WI38 (cell line): Measurements from ENCODE around the gene MSH3.
"Not testable (repeated sequence)": the region's sequence is repeated elsewhere in the genome, so short reads cannot be mapped to it uniquely, and the experiment has no call there.

Experiments used
- H3K4me3 ChIP-seq: 2 replicates; pipeline ENCODE4 v1.5.1; 2011; ENCODE audit warnings: low read depth, mild to moderate bottlenecking, control low read depth, low read length
- TF ChIP-seq, protein P1 (sequence below): IDR thresholded peaks from 2 replicates; pipeline ENCODE4 v1.5.1; 2012; ENCODE audit warnings: low read depth, mild to moderate bottlenecking, control low read depth, low read length

The MSH3 gene

DNA sequence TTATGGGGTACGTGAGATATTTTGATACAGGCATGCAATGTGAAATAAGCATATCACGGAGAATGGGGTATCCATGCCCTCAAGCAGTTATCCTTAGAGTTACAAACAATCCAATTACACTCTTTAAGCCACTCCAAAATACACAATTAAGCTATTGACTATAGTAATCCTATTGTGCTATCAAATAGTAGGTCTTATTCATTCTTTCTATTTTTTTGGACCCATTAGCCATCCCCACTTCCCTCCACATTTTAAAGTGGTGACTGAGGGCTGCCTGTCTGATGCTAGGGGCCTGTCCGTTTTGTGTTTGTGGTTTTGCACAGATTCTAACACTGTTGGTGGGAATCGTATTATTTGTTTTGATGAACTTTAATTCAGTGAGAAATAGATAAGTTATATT lies 130.0 kb downstream of the MSH3 start:
- TF ChIP-seq, protein P1, sequence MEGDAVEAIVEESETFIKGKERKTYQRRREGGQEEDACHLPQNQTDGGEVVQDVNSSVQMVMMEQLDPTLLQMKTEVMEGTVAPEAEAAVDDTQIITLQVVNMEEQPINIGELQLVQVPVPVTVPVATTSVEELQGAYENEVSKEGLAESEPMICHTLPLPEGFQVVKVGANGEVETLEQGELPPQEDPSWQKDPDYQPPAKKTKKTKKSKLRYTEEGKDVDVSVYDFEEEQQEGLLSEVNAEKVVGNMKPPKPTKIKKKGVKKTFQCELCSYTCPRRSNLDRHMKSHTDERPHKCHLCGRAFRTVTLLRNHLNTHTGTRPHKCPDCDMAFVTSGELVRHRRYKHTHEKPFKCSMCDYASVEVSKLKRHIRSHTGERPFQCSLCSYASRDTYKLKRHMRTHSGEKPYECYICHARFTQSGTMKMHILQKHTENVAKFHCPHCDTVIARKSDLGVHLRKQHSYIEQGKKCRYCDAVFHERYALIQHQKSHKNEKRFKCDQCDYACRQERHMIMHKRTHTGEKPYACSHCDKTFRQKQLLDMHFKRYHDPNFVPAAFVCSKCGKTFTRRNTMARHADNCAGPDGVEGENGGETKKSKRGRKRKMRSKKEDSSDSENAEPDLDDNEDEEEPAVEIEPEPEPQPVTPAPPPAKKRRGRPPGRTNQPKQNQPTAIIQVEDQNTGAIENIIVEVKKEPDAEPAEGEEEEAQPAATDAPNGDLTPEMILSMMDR = no peak
- no peak overlapping the region for H3K4me3 ChIP-seq

DNA sequence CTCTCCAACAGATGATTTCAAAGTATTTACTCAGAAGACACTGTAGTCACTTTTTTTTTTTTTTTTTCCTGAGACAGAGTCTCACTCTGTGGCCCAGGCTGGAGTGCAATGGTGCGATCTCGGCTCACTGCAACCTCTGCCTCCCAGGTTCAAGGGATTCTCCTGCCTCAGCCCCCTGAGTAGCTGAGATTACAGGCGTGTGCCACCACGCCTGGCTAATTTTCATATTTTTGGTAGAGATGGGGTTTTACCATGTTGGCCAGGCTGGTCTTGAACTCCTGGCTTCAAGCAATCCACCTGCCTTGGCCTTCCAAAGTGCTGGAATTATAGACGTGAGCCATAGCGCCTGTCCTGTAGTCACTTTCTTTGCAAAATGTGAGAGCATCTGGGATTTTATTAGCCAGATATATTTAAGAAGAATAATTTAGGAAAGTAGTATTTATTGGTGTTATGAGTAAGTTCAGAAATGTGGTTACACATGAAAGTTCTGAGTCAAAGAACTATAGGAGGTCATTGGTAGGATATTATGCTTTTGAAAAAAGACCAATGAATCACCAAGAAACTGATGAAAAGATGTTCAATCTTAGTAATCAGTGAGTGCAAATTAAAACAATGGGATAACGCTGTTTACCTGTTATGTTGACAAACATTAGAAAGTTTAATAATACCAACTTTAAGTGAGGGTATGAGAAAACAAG lies 135.0 kb downstream of the MSH3 start:
- H3K4me3 ChIP-seq = not testable (repeated sequence)

DNA sequence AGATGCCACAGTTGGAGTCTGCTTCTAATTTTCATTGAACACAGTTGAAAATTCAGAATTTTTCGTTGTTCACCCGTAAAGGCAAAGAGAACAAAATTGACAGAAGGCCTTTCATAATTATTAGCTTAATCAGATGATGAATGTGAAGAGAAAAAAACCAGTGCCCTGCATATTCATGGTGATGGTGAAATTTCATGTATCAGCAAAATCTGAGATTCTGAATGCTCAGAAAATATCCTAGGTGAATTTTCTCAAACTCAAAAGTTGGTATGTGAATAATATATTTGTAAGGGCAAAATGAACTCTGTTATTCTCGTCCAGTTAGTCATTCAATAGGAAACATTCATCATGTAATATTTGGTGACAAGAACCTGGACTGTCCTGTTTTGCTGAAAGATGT lies 136.2 kb downstream of the MSH3 start:
- H3K4me3 ChIP-seq = no peak overlapping the region
- TF ChIP-seq, protein P1 = no peak

DNA sequence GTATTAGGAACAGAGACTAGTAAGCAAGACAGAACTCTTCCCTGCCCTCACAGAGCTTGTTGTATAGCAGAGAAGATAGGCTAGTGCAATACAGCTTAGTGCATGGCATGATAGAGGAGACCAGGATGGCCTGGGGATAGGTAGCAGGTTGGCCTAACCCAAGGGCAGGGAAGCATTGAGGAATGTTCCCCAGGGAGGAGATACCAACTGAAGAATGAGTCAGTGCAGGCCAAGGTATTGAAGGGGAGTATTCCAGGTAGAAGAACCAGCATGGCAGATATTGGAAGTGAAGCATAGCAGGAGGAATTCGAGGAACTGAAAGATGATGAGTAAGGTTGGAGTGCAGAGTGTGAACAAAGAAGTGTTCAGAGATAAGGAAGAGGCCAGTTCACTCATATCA lies 138.9 kb downstream of the MSH3 start:
- TF ChIP-seq, protein P1 = no peak
- no peak overlapping the region for H3K4me3 ChIP-seq

DNA sequence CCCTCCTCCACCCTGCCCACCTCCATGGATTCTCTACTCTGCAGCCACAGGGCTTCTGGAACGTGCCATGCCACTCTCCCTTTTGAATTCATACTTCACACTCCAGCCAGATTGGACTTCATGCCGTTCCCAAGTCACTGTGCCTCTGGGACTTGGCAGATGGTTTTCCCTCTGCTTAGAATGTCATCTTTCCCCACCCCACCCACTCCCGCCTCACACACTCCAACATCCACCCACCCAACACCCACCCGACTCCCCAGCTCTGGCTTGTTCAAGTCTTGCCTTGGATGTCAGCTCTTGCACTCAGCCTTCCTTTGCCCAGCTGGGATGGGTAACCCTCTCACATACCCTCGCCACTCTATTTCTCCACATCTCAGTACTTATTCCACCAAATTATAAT lies 142.4 kb downstream of the MSH3 start:
- TF ChIP-seq, protein P1 = no peak
- H3K4me3 ChIP-seq = no peak overlapping the region

DNA sequence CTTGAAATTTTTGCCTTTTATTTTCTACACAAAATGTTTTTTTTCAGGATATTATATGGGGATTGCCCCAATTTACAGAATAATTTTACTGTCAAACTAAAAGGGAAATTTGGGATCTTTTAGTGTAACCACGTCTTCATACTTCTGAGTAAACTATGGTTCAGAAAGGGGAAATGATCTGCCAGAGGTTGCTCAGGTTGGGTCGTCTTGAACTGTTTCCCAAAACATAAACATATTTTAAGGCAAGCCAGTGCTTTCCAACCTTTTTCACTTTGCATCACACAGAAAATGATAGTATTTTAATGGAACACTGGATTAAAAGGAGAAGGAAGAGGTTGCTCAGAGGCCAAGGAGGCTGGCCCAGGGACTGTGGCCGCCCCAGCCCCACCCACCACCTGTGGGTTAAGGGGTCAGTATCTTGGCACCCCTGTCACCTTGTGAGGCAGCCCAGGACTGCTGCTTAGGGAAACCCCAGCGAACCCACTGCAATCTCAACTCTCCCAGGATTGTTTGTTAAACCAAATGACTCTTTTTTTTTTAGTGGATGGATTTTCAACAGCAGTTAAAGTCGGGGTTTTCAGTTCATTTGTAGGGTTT lies 143.1 kb downstream of the MSH3 start:
- no peak overlapping the region for H3K4me3 ChIP-seq
- TF ChIP-seq, protein P1 = no peak

DNA sequence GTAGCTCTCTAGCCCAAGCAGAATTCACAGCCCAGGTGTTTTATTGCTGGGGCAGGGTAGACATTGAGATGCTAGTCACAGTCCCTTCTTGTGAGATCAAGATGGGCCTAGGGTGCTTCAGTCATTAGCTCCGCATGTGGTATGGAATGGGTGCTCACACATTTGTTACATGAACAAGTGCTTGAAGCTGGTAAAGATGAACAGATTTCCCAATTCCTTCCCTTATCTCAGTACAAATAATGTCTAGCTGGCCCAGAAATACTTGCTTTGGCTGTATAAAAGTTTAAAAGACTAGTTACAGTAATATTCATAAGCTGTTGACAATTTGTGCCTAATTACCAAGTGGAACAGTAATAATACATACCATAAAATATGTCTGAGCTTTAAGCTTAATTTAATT lies 143.7 kb downstream of the MSH3 start:
- no peak overlapping the region for H3K4me3 ChIP-seq
- TF ChIP-seq, protein P1 = no peak

DNA sequence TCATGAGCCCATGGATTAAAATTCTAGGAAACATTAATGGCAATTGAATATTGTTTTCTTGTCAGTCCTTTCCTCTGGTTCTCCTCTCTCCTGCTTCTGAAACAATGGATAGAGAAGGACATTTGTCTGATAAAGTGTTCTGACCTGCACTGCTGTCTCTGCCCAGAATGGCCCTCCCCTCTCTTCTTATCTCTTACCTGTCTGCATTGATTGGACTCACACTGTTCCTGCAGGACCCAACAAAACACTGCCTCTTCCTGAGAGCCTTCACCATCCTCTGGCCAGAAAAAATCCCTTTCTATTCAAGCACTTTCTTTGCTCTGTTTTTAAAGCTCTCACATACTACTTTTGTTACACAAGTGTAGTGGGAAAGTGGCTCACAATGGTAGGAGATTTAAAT lies 144.2 kb downstream of the MSH3 start:
- TF ChIP-seq, protein P1 = no peak
- no peak overlapping the region for H3K4me3 ChIP-seq
